Measurements from ENCODE around the gene CIDEC.
A peak's percentile ranks its signal among the peaks of the same experiment; 100 is the strongest.

Gene CIDEC

DNA sequence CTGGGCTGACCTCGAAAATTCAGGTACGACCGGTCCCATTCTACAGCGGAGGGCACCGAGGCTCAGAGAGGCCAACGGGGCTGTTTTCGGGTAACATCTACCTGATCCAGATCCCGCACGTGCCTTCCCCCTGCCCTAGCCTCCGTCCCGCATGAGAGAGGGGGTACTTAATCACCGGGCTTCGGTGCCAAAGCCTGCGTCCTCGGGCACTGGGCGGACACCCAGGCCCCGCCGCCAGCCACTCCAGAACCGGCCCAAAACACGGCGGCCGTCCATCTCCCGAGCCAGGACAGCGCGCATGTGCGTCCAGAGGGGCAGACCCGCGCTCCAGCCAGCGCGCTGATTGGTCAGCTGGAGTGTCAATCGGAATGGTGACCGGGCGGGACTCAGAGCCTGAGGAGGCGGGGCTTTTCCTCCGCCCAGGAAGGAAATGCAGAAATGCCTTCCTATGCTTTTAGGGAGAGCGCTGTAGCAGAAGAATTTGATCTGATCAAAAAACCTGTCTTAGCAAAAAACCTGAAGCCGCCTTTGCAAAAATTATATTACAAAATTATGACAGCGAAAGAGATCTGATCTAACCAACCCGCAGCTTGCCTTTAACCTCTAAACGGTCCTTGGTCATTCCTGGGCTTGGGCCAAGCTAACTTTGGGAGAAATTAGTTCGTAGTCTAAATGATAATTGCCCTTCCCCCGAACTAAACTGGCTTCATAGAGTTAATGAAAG lies 36.2 kb downstream of the CIDEC start, which contains the start of gene RPUSD3:
Gene RPUSD3 (minus strand): TSS at position 294 of the 724 bp plus-strand sequence. CDS start 18 bp downstream, at position 276.
- peak; percentile 98 for DNase-seq (ENCODE audit: low spot score)

DNA sequence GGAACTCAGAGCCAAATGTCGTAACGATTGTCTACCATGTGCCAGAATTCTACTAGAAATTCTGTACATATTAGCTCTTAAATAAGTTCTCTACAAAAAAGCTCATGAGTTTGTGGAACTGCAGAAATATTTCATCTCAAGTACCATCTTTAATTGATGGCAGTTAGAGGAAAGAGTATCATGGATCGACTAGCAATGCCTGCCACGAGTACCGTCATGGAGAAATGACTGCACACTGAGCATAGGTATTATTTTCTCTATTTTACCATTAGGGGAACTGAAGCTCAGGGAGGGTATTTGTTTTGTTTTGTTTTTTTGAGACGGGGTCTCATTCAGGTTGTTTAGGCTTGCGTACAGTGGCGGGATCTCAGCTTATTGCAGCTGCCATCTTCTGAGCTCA lies 39.0 kb downstream of the CIDEC start:
- DNase-seq (ENCODE audit: low spot score) = no peak

DNA sequence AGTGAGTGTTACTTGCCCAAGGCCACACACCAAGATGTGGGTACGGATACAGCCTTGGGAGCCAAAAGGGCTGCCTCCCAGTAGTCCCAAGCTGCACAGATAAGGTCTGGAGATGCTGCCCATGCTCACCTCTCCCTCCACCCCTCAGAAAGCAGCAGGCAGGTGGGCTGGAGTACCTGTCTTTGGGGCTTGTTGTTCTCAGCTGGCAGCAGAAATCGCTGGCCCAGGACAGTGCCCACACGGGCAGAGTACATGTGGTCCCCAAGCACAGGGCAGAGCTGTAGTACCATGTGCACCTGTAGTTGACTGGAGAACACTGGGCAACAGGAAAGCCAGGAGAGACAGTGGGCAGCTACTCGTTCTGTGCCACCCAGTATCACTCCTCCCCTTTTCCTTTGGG lies 41.2 kb downstream of the CIDEC start:
- DNase-seq (ENCODE audit: low spot score) = no peak

DNA sequence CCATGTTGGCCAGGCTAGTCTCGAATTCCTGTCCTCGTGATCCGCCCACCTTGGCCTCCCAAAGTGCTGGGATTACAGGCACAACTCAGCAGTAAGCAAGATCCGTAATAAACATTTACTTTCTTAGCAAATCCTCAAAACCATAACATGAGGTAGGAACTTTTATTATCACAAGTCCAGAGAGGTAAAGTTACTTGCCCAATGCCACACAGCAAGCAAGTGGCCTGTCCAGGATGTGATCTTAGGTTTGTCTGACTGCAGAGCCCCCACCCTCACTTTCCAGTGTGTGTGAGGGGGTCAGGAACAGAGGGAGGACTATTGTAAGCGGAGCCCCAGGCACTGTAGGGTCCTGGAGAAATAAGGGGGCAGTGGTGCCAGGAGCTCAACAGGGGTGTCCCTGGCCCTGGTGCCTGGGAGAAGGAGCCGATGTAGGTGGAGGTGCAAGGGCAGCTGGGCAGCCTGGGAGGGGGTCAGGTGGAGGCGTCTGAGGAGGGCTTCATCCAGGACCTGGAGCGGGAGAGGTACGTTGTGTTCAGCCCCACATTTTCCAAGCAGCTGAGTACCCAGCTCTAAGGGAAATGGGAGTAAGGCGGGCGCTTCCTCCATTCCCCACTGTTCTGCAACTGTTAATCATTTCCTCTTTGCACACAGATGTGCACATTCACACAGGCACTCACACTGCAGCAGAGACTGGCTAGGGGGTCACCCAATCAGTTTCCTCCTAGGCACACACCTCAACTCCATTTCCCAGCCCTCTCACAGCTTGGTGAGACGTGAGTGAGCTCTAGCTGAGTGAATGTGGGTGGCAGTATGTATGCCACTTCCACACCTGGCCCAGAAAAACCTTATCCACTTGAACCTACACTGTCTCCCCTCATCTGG lies 42.1 kb downstream of the CIDEC start:
- DNase-seq (ENCODE audit: low spot score) = no peak

DNA sequence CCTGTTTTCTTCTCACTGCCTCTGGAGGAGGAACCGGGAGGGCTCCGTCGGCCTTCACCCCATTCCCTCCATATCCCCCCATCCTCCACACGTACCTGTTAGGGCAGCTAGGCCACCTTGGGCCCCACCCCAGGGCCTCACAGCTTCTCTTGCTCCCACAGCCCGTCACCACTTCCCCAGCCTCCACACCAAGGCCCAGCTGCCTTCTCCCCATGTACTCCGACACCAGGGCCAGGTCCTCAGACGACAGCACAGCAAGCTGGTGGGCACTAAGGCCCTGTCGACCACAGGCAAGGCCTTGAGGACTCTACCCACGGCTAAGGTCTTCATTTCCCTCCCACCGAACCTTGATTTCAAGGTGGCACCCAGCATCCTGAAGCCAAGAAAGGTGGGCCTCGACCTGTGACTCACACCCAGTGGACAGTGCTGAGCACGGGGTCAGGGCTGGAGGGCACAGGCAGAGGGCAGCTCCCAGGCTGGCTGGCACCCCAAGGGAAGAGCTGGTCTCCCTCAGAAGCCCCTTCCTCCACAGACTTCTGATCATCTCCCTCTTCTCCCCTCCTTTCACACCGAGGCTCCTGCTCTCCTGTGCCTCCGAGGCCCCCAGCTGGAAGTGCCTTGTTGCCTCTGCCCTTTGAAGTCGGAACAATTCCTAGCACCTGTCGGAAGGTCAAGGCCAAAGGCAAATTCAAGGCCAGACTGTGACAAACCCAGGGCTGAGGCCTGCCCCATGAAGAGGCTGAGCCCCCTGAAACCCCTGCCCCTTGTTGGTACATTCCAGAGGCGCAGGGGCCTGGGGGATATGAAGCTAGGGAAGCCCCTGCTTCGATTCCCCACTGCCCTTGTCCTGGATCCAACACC lies 45.3 kb downstream of the CIDEC start:
- no peak for DNase-seq (ENCODE audit: low spot score)

DNA sequence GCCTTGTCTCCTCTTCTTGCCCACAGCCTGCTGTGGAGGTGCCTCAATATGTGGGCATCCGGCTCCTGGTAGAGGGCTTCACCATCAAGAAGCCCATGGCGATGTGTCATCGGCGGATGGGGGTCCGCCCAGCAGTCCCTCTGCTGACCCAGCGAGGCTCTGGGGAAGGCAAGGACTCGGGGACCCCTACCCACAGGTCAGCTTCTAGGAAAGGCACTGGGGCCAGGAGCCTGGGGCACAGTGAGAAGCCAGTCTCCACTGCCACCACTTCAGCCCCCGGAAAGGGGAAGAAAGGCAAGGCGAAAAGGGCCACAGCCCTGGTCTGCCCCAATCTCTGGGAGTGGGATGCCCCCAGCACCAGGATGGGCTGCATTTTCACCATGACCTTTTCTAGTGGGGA lies 47.0 kb downstream of the CIDEC start:
- no peak for DNase-seq (ENCODE audit: low spot score)

DNA sequence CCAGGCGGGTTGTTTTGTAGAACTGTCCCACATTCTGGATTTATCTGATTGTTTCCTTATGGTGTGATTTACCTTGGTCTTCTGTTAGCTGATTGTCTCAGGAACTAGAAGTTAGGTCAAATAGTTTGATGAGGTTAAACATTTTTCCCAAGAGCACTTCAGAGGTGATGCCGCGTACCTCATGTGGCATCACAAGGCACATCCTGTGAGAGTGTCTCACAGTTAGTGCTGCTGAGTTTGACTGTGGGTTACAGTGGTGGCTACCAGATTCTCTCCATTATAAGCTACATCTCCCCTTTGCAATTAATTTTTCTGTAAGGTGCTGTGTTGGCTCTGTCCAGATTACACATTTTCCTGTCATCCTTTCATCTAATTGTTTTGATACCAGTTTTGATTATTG lies 48.8 kb downstream of the CIDEC start:
- DNase-seq (ENCODE audit: low spot score) = no peak

DNA sequence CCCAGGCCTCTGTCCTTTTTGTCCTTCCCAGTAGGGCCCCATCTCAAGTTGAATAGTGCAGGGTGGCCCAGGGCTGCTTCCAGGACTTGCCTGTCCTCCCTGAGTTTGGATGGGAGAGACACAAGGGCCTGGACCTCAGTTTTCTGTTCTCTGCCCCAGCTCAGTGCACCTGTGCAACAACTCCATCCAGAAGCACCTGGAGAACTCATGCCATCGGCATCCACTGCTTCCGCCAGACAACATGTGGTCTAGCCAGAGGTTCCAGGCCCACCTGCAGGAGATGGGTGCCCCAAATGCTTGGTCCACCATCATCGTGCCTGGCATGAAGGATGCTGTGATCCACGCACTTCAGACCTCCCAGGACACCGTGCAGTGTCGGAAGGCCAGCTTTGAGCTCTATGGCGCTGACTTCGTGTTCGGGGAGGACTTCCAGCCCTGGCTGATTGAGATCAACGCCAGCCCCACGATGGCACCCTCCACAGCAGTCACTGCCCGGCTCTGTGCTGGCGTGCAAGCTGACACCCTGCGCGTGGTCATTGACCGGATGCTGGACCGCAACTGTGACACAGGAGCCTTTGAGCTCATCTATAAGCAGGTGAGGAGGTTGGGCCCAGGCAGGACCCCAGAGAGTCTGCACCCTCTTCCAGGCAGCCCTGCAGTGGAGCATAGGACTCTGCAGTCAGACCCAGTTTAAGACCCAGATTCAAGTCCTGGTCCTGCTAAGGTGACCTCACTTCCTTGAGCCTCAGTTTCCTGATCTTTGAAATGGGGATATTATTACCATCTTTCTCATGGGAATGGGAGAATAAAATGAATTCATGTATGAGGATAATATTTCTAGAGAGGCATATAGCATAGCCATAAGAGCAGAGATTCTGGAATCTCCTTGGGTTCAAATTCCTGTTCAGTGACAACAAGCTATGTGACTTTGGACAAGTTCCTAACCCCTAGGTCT lies 51.0 kb downstream of the CIDEC start:
- no peak for DNase-seq (ENCODE audit: low spot score)

DNA sequence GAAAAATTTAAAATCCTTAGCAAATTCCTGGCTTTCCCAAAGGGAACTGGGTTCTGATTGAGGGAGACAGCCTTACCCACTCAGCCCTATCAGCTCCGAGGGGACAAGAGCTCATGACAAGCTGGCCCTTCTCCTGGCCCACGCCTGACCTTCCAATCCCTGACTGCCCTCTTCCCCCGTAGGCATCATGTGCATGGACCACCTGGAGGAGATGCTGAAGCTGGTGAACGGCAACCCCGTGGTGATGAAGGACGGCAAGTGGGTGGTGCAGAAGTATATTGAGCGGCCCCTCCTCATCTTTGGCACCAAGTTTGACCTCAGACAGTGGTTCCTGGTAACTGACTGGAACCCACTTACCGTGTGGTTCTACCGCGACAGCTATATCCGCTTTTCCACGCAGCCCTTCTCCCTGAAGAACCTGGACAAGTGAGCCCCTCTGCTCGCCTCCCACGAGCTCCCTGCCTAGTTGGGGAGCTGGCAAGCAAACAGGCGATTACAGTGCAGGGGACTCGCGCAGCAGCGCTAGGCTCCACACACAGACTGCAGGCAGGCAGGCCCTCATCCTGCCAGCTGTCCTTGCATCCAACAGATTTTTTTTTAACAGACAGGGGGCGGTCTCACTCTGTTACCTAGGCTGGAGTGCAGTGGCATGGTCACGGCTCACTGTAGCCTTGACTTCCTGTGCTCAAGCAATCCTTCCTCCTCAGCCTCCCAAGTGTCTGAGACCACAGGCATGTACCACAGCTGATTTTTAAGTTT lies 53.1 kb downstream of the CIDEC start:
- DNase-seq (ENCODE audit: low spot score) = no peak

DNA sequence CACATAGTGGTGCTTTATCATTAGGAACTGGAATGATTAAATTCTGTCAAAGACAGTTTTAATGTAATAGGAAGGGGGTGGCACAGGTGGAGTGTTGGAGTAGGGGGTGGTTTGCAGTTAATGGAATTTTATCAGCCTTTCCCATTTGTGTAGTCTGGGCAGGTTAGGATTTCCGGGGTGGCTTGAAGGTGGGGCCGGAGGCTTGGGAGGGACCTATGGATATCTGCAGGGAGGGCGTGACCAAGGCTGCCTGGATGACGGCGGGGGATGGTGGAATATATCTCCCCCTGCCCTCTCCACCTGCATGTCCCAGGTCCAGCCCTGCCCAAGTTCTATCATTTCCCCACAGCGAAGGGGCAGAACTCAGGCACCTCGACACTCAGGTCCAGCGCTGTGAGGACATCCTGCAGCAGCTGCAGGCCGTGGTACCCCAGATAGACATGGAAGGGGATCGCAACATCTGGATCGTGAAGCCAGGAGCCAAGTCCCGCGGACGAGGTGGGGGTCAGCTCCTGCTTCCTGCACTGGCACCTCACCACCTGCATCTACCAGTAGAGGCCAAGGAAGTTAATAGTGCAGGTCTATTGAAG lies 54.5 kb downstream of the CIDEC start:
- DNase-seq (ENCODE audit: low spot score) = no peak

DNA sequence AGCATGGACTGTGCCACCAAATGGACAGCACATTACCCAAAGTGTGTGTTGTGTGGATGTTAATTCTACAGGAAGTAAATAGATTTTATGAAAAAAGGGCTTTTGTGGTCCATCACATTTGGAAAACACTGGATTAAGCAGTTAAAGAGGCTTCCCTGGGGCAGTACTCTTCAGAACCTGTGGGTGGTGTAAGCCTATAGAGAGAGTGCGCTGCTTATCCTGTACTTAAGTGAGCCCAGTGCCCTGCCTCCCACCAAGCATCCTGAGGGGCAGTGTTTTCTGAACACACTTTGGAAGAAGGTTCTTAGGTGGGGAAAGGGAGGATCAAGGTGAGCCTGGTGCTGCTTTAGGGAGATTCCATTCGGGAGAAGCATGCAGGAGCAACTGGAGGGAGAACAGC lies 59.1 kb downstream of the CIDEC start:
- no peak for DNase-seq (ENCODE audit: low spot score)

DNA sequence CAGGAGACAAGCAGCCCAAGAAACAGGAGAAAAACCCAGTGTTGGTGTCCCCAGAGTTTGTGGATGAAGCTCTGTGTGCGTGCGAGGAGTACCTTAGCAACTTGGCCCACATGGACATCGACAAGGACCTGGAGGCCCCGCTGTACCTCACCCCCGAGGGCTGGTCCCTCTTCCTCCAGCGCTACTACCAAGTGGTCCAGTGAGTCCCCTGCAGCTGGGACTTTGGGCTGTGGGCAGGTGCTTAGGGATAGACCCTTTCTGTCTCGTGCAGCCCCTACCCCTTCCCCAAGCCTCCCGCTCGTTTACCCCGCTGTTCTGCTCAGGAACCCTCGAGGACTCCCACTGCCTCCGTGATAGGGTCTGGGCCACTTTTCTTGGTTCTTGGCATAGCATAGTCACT lies 59.5 kb downstream of the CIDEC start:
- DNase-seq (ENCODE audit: low spot score) = no peak

DNA sequence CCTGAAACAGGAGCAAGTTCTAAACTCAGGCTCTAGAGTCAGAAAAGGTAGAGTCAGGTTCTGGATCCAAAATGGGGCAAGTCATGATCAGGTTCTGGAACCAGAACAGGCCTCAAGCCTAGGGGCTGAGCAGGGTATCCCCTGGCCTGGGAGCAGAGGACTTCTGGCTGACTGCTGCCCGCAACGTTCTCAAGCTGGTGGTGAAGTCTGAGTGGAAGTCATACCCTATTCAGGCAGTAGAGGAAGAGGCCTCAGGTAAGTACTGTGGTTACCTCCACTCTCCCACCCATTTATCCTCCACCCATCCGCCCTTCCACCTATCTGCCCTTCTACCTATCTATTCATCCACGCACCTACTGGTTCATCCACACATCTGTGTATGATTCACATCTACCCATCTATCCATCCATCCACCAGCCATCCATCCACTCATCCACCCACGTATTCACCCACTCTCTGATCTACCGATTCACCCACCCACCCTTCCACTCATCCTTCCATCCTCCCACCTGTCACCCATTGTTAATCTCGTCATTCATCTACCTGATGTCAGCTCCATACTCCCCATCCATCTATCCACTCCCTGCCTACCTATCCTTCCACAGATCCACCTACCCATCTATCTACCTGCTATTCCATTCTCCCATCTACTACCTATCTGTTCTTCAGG lies 61.3 kb downstream of the CIDEC start:
- no peak for DNase-seq (ENCODE audit: low spot score)

DNA sequence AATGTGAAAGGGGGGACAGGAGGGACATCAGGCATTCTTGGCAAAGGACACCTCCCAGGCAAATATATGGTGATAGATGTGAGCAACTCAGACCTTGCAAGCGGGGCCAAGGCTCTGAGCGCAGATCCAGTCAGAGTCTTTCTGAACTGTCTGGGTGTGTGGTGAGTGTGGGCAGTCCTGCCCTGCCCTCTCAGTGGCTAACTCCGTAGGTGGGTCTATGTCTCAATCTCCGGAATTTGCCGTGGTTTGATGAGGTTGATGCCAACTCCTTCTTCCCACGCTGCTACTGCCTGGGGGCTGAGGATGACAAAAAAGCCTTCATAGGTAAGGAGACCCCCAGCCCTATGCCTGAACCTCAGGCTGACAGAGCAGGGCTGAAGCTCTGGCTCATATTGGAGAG lies 62.6 kb downstream of the CIDEC start:
- no peak for DNase-seq (ENCODE audit: low spot score)
